ENCODE data around the gene SH2D5. TPM values are rescaled to one million over a fixed set of nuclear protein-coding genes. Genes with fewer than 3 reads are reported as not detected.
"Not testable (repeated sequence)": the region's sequence is repeated elsewhere in the genome, so short reads cannot be mapped to it uniquely, and the experiment has no call there.

The SH2D5 gene
- total RNA-seq, 2 experiments from 2014 or later: 0.15 to 0.29 TPM

- DNase-seq: no peak
- Mint-ChIP-seq H3K4me1 (ENCODE audit: low read depth) (peaks cover 5% of the 10 kb centered on the region), H3K4me3 (no peak overlapping the region), H3K27me3 (ENCODE audit: low read depth) (peaks cover 4% of the 10 kb centered on the region), H3K36me3 (ENCODE audit: low read depth) (peaks cover 3% of the 10 kb centered on the region), H3K27ac (no peak overlapping the region), H3K9me3 (peaks cover 7% of the 10 kb centered on the region)
- intact Hi-C loops (cut with micrococcal nuclease): no loop called here
- CTCF ChIA-PET: interaction anchor here (0.6 kb wide), 2 partner anchors 108 to 478 kb away, joined by 4 to 6 read pairs; no protein-coding TSS in a partner anchor
Observed at GRCh38 chr1:20680269-20680668, 52.2 kb downstream of the SH2D5 start.

- Mint-ChIP-seq H3K9me3 (peaks cover 7% of the 10 kb centered on the region), H3K27me3 (ENCODE audit: low read depth) (peaks cover 4% of the 10 kb centered on the region), H3K36me3 (ENCODE audit: low read depth) (peaks cover 3% of the 10 kb centered on the region), H3K27ac (no peak overlapping the region), H3K4me3 (no peak overlapping the region), H3K4me1 (ENCODE audit: low read depth) (peaks cover 5% of the 10 kb centered on the region)
- DNase-seq: no peak
- CTCF ChIA-PET: no interaction called here
- intact Hi-C loops (cut with micrococcal nuclease): no loop called here
Observed at GRCh38 chr1:20678599-20678998, 53.9 kb downstream of the SH2D5 start.

- H3K27me3 Mint-ChIP-seq (ENCODE audit: low read depth); H3K4me3 Mint-ChIP-seq; H3K36me3 Mint-ChIP-seq (ENCODE audit: low read depth); H3K9me3 Mint-ChIP-seq; H3K4me1 Mint-ChIP-seq (ENCODE audit: low read depth); H3K27ac Mint-ChIP-seq; DNase-seq; intact Hi-C loops (cut with micrococcal nuclease): not testable (repeated sequence)
- CTCF ChIA-PET: interaction anchor here (0.6 to 0.7 kb wide), 2 partner anchors 624 to 726 kb away, joined by 3 read pairs; no protein-coding TSS in a partner anchor
Observed at GRCh38 chr1:20673626-20674025, 58.9 kb downstream of the SH2D5 start.

GRCh38 chr1:20672265-20672632 lies 60.3 kb downstream of the SH2D5 start:
- Mint-ChIP-seq H3K9me3 (peaks cover 1% of the 10 kb centered on the region), H3K4me3 (no peak overlapping the region), H3K27me3 (ENCODE audit: low read depth) (peaks cover 7% of the 10 kb centered on the region), H3K4me1 (ENCODE audit: low read depth) (no peaks in the 10 kb centered on the region), H3K27ac (no peak overlapping the region), H3K36me3 (ENCODE audit: low read depth) (no peaks in the 10 kb centered on the region)
- DNase-seq: no peak
- intact Hi-C loops (cut with micrococcal nuclease): no loop called here
- CTCF ChIA-PET: no interaction called here

- Mint-ChIP-seq H3K4me1 (ENCODE audit: low read depth) (peaks cover 4% of the 10 kb centered on the region), H3K4me3 (no peak overlapping the region), H3K9me3 (no peaks in the 10 kb centered on the region), H3K36me3 (ENCODE audit: low read depth) (no peaks in the 10 kb centered on the region), H3K27me3 (ENCODE audit: low read depth) (peaks cover 5% of the 10 kb centered on the region), H3K27ac (no peak overlapping the region)
- CTCF ChIA-PET: no interaction called here
- DNase-seq: no peak
- intact Hi-C loops (cut with micrococcal nuclease): no loop called here
Observed at GRCh38 chr1:20670936-20671335, 61.6 kb downstream of the SH2D5 start.

Other genes starting within 250 kb of the SH2D5 start
- gene CAMK2N1, start 246.5 kb downstream of the SH2D5 start, total RNA-seq: under 1 TPM; 0.57 to 0.69 TPM
- gene MUL1, start 224.6 kb downstream of the SH2D5 start, total RNA-seq: 10 to 100 TPM; 10.9 to 12.1 TPM
- gene FAM43B, start 180.1 kb downstream of the SH2D5 start, total RNA-seq: not detected
- gene CDA, start 143.6 kb downstream of the SH2D5 start, total RNA-seq: not detected
- gene PINK1, start 99.2 kb downstream of the SH2D5 start, total RNA-seq: 1 to 10 TPM; 1.4 to 1.5 TPM
- 100 to 1,000 TPM; 167 to 169 TPM for gene DDOST, start 71.3 kb downstream of the SH2D5 start, total RNA-seq
- not detected for gene KIF17, start 14.7 kb downstream of the SH2D5 start, total RNA-seq
- 100 to 1,000 TPM; 226 to 240 TPM for gene HP1BP3, start 54.6 kb upstream of the SH2D5 start, total RNA-seq

All from activated naive CD4-positive, alpha-beta T cell treated with anti-CD3 and anti-CD28 coated beads for 36 hours (primary cell).